ENCODE measurements around the gene ARTN.
A peak's percentile ranks its signal among the peaks of the same experiment; 100 is the strongest.

The ARTN gene

DNA sequence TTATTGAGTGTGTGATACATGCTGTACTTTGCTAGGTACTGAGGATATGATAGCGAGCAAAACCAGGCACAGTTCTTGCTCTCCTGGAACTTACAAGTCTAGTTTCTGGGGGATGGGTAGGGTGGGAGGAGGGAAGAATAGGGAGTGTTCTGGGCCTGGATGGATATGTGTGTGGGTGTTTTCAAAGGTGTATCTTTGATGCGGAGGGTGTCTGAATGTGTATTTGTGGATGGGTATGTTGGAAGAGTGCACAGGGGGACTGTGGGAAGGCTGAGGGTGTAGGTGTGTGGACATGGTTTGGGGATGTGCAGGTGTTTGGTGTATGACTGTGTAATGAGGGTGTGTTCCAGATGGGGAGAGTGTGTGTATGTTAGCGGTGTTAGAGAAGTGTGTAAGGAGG is 31.7 kb downstream of the ARTN start:
- no peak for TF ChIP-seq Cebpa-rat (IDR thresholded peaks at IDR 0.05)
- Histone ChIP-seq H3K4me2 (no peak overlapping the region), H3K27me3 (no peaks in the 10 kb centered on the region), H3K4me3 (no peak overlapping the region), H3K36me3 (peaks cover 31 to 74% (median 67%) of the 10 kb centered on the region in 11 experiments), H3K9ac (no peak overlapping the region), H3K4me1 (peaks cover under 1 to 13% (median 1%) of the 10 kb centered on the region in 10 experiments; a peak in 18 of 20 replicates), H4K20me1 (peaks cover 0 to 52% (median 8%) of the 10 kb centered on the region in 11 experiments; a peak in 8 of 22 replicates), H3K9me3 (replicated peaks in 1 of 11) (no peaks in the 10 kb centered on the region), H3K27ac (no peak overlapping the region)

- no peak for TF ChIP-seq Cebpa-rat (IDR thresholded peaks at IDR 0.05)
- Histone ChIP-seq H3K4me3 (no peak overlapping the region), H4K20me1 (peaks cover 0 to 48% (median 15%) of the 10 kb centered on the region in 11 experiments; a peak in 11 of 22 replicates), H3K9ac (no peak overlapping the region), H3K4me1 (peaks cover 12 to 19% (median 15%) of the 10 kb centered on the region in 10 experiments), H3K27me3 (no peaks in the 10 kb centered on the region), H3K27ac (no peak overlapping the region), H3K4me2 (no peak overlapping the region), H3K36me3 (peaks cover 29 to 69% (median 55%) of the 10 kb centered on the region in 11 experiments), H3K9me3 (replicated peaks in 1 of 11) (no peaks in the 10 kb centered on the region)
Observed at GRCh38 chr1:43968348-43968948, 34.8 kb downstream of the ARTN start.

GRCh38 chr1:43969416-43969745 is 35.8 kb downstream of the ARTN start:
- H4K20me1 ChIP-seq, result peaks cover 0 to 47% (median 10%) of the 10 kb centered on the region in 11 experiments; a peak in 10 of 22 replicates
- no peaks in the 10 kb centered on the region for H3K9me3 ChIP-seq (replicated peaks in 1 of 11)
- H3K9ac ChIP-seq, result no peak overlapping the region
- peak overlapping the region in 10 of 11 experiments; percentile 28 to 90 (median 48); a peak in 16 of 22 replicates for H3K4me2 ChIP-seq
- no peaks in the 10 kb centered on the region for H3K27me3 ChIP-seq
- H3K36me3 ChIP-seq, result peaks cover 23 to 62% (median 51%) of the 10 kb centered on the region in 11 experiments
- no peak for TF ChIP-seq Cebpa-rat (IDR thresholded peaks at IDR 0.05)
- H3K4me3 ChIP-seq, result peak overlapping the region in 8 of 10 experiments; percentile 76 to 94 (median 88); a peak in 8 of 20 replicates
- no peak overlapping the region for H3K27ac ChIP-seq
- peaks cover 20 to 26% (median 23%) of the 10 kb centered on the region in 10 experiments for H3K4me1 ChIP-seq

DNA sequence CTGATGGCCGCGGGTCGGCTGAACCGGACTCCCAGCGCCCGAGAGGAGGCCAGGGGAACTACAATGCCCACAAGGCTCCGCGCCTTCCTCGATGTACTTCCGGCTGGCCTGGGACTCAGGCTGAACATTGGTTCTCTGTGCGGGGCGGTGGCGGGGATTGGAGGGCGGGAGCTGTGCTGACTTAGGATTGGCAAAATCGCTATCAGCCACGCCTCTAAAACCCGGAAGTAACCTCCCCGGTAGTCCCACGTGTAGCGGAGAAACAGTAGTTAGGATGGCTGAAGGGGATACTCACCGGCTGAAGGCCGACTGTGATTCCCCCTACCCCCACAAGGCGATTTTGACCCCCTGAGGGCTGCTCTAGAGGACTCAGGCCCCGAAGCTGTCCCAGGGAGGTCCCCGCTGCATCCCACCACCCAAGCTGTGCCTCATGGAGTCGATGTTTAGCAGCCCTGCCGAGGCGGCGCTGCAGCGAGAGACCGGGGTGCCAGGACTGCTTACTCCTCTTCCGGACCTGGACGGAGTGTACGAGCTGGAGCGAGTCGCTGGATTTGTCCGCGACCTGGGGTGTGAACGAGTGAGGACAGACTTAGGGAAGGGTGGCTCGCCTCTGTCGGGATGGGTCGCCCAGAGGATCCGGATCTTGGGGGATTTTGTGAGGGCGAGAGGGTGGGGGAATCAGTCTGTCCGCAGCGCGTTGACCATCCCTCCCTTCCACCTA is 36.3 kb downstream of the ARTN start, which contains the start of gene DPH2:
Gene DPH2, plus strand, starts transcription at position 265 of the 721 bp plus-strand sequence. Its CDS starts 166 bp downstream, at position 431.
- Histone ChIP-seq H3K27me3 (no peaks in the 10 kb centered on the region), H3K4me3 (peak within 1 kb of the TSS; percentile 76 to 94 (median 88)), H3K4me2 (peak within 1 kb of the TSS; percentile 86 to 100 (median 96)), H3K4me1 (peaks cover 20 to 27% (median 24%) of the 10 kb centered on the region in 10 experiments), H3K9me3 (replicated peaks in 1 of 11) (no peaks in the 10 kb centered on the region), H4K20me1 (peaks cover 0 to 42% (median 10%) of the 10 kb centered on the region in 11 experiments; a peak in 10 of 22 replicates), H3K36me3 (peaks cover 23 to 57% (median 46%) of the 10 kb centered on the region in 11 experiments), H3K9ac (peak within 1 kb of the TSS; percentile 76 to 91 (median 84)), H3K27ac (peak within 1 kb of the TSS; percentile 8 to 87 (median 73); a peak in 20 of 22 replicates)
- no peak for TF ChIP-seq Cebpa-rat (IDR thresholded peaks at IDR 0.05)

DNA sequence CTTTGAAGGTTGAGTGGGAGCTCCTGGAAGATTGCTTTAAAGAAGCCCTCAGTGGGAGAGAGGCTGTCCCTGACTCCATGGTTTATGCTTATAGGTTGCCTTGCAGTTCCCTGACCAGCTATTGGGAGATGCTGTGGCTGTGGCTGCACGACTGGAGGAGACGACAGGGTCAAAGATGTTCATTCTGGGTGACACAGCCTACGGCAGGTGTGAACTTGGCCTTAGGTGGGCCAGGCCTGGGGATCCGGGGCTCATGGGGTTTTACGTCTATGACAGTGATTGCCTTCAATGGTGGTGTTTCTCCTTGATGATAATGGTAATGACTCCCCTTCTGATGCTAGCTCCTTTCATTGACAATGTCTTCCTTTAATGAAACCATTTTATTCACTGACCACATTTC is 36.9 kb downstream of the ARTN start:
- Histone ChIP-seq H3K4me2 (peak overlapping the region; percentile 86 to 100 (median 96)), H3K4me1 (peaks cover 20 to 27% (median 24%) of the 10 kb centered on the region in 10 experiments), H3K27ac (peak overlapping the region in 10 of 11 experiments; percentile 47 to 87 (median 74); a peak in 19 of 22 replicates), H3K27me3 (no peaks in the 10 kb centered on the region), H4K20me1 (peaks cover 2 to 43% (median 13%) of the 10 kb centered on the region in 11 experiments; a peak in 20 of 22 replicates), H3K36me3 (peaks cover 23 to 56% (median 46%) of the 10 kb centered on the region in 11 experiments), H3K9ac (peak overlapping the region; percentile 76 to 91 (median 84)), H3K9me3 (replicated peaks in 1 of 11) (no peaks in the 10 kb centered on the region), H3K4me3 (peak overlapping the region; percentile 76 to 94 (median 88))
- no peak for TF ChIP-seq Cebpa-rat (IDR thresholded peaks at IDR 0.05)

DNA sequence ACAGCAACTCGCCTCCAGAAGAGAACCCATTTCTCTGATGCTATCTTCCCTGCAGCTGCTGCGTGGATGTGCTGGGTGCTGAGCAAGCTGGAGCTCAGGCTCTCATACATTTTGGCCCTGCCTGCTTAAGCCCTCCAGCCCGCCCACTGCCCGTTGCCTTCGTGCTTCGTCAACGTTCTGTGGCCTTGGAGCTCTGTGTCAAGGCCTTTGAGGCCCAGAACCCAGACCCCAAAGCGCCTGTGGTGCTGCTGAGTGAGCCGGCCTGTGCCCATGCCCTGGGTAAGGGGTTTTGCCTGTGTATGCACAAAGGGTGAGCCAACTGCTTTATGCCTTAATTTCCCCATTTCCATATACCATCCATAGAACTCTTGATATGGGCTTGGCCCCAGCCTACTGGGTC is 37.3 kb downstream of the ARTN start:
- peak overlapping the region in 10 of 11 experiments; percentile 76 to 91 (median 84); a peak in 19 of 22 replicates for H3K9ac ChIP-seq
- no peak for TF ChIP-seq Cebpa-rat (IDR thresholded peaks at IDR 0.05)
- peaks cover 23 to 53% (median 45%) of the 10 kb centered on the region in 11 experiments for H3K36me3 ChIP-seq

DNA sequence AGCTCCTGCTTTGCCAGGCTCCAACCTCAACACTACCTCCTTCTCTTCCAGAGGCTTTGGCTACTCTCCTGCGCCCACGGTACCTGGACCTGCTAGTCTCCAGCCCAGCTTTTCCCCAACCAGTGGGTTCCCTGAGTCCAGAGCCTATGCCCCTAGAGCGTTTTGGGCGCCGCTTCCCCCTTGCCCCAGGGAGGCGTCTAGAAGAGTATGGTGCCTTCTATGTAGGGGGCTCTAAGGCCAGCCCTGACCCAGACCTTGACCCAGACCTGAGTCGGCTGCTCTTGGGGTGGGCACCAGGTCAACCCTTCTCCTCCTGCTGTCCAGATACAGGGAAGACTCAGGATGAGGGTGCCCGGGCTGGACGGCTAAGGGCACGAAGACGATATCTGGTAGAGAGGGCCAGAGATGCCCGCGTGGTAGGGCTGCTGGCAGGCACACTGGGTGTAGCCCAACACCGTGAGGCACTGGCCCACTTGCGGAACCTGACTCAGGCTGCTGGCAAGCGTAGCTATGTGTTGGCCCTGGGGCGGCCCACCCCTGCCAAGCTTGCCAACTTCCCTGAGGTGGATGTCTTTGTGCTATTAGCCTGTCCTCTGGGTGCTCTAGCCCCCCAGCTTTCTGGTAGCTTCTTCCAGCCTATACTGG is 37.9 kb downstream of the ARTN start:
- Histone ChIP-seq H3K9me3 (replicated peaks in 1 of 11) (no peaks in the 10 kb centered on the region), H3K4me1 (peaks cover 26 to 36% (median 32%) of the 10 kb centered on the region in 10 experiments), H3K27ac (no peak overlapping the region), H3K36me3 (peaks cover 27 to 53% (median 45%) of the 10 kb centered on the region in 11 experiments), H3K4me3 (peak overlapping the region in 6 of 10 experiments; percentile 84 to 94 (median 90); a peak in 13 of 20 replicates), H3K27me3 (no peaks in the 10 kb centered on the region), H3K4me2 (peak overlapping the region; percentile 86 to 100 (median 96)), H4K20me1 (peaks cover 11 to 45% (median 23%) of the 10 kb centered on the region in 11 experiments), H3K9ac (peak overlapping the region in 2 of 11 experiments; percentile 84 to 91; a peak in 3 of 22 replicates)
- no peak for TF ChIP-seq Cebpa-rat (IDR thresholded peaks at IDR 0.05)

More for the DNA sequence above, 37.3 kb downstream of the ARTN start:
- Histone ChIP-seq H3K4me2 (peak overlapping the region; percentile 86 to 100 (median 96)), H3K9me3 (replicated peaks in 1 of 11) (no peaks in the 10 kb centered on the region), H3K27ac (peak overlapping the region in 2 of 11 experiments; percentile 66 to 80; a peak in 2 of 22 replicates), H4K20me1 (peaks cover 6 to 43% (median 17%) of the 10 kb centered on the region in 11 experiments), H3K27me3 (no peaks in the 10 kb centered on the region), H3K4me1 (peaks cover 21 to 31% (median 26%) of the 10 kb centered on the region in 10 experiments), H3K4me3 (peak overlapping the region; percentile 76 to 94 (median 88))

DNA sequence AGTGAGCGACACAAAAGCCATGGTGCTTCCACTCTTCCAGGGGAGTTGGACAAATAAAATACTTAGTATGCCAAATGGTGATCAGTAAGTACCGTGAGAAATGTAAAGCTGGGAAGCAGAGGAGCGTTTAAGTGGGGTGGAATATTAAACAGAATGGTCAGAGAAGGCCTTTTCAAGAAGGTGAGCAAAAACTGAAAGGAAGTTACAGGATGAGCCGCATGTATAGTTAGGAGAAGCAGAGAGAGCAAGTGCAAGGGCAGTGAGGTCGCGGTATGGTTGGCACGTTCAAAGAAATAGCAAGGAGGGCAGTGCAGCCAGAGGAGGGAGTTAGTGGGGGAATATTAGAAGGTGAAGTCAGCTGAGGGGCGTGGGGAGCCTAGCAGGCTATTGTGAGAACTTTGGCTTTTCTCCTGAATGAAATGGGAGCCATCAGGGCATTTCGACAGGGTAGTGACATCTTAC is 40.4 kb downstream of the ARTN start:
- H3K4me3 ChIP-seq, result peak overlapping the region; percentile 91 to 100 (median 96)
- H3K9me3 ChIP-seq (replicated peaks in 1 of 11), result no peaks in the 10 kb centered on the region
- peak overlapping the region in 10 of 11 experiments; percentile 90 to 100 (median 98); a peak in 14 of 22 replicates for H3K27ac ChIP-seq
- peaks cover 34 to 64% (median 37%) of the 10 kb centered on the region in 11 experiments for H4K20me1 ChIP-seq
- H3K4me1 ChIP-seq, result peaks cover 50 to 60% (median 56%) of the 10 kb centered on the region in 10 experiments
- no peak for TF ChIP-seq Cebpa-rat (IDR thresholded peaks at IDR 0.05)
- peak overlapping the region; percentile 89 to 99 (median 98) for H3K4me2 ChIP-seq
- H3K9ac ChIP-seq, result peak overlapping the region; percentile 94 to 100 (median 99)
- H3K36me3 ChIP-seq, result peaks cover 36 to 59% (median 50%) of the 10 kb centered on the region in 11 experiments
- H3K27me3 ChIP-seq, result no peaks in the 10 kb centered on the region

All from BLaER1 treated with 17β-estradiol and CSF1 and Interleukin-3, amounts not matched to agents 10 nM and 100 nM (cell line).